Occipital lobe (tissue), 2 donors: ENCODE measurements around the gene WDR36. TPM values are rescaled to one million over a fixed set of nuclear protein-coding genes. Genes with fewer than 3 reads are reported as not detected.
"Not testable (repeated sequence)": the region's sequence is repeated elsewhere in the genome, so short reads cannot be mapped to it uniquely, and the experiment has no call there.

Source experiments
- DNase-seq: peaks from one replicate; lab custom pipeline; 2025; lab: John Stamatoyannopoulos, UW
- total RNA-seq: library from RNA; depleted of rRNA; stranded (reverse); fragments of >200 nt; gene quantifications from one replicate; pipeline ENCODE4 v1.2.3, GENCODE V29; 2014

WDR36 gene
- total RNA-seq, 1 donor from 2014 or later = 61.8 TPM

DNA sequence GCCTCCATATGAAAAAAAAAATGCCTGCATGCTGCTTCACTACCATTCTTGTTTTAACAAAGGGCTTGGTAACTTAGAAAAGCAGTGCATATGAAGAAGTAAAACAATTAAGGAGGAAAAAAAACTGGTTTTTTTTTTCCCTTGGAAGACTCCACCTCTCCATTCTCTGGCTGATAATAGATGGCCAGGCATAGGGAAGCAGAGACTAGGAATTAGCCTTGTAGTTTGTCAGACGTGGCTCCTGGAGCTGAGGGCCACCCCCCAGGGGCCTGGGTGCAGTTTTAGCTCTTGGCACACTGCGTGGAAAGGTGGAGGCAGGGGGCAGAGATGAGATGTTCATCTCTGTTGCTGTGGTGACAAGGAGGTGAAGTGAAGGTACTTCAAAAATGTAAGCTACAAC, 42.7 kb downstream of the WDR36 start:
- no peak for DNase-seq

DNA sequence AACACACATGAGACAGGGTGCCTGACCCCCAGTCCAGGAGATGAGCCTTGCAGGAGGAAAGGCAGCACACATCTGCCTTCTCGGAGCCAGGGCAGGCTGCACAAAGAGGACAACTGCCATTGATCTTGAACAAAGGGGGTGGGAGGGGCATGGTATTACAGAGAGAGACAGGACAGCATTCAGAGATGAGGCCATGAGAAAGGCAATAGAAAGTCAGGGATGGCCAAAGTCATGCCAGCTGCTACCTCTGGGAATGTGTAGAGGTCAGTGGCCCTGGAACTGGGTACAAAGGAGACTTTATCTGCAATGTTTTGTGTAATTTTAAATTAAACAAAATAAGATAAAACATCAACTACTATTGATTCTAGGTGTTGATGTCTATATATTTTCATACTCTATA, 43.2 kb downstream of the WDR36 start:
- no peak for DNase-seq

DNA sequence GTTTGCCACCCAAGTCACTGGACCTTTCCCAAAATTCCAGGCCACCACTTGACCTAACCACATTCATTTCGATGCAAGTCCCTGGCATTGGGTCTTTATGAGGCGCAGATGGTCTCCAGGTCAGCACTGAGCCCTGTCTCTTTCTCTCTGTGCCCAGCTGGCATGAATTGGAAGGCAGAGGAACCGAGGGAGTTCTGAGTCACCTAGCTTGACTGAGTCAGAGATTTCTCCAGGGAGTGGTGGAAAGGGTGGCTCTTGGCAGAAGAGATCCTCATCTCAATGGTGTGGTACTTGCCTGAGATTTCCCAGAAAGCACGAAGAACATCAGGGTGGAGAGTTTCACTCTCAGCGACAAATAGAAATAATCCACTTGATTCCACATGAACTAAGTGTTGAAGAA, 43.8 kb downstream of the WDR36 start:
- peak; percentile 35 for DNase-seq

DNA sequence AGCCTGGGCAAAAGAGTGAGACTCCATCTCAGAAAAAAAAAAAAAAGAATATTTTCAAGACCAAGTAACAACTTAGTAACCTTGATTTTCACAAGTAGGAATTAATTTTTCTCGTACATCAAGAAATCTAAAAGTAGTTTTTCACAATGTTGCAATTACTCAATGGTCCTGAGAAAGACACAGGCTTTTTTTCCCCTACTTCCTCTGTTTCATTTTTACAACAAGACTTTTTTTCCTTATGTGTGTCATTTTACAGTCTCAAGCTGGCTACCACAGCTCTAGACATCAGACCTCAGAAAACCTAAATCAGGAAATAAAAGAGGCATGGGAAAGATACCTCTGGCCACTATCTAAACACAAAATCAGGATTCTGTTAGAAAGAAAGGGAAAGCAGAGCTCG, 45.9 kb downstream of the WDR36 start:
- no peak for DNase-seq

DNA sequence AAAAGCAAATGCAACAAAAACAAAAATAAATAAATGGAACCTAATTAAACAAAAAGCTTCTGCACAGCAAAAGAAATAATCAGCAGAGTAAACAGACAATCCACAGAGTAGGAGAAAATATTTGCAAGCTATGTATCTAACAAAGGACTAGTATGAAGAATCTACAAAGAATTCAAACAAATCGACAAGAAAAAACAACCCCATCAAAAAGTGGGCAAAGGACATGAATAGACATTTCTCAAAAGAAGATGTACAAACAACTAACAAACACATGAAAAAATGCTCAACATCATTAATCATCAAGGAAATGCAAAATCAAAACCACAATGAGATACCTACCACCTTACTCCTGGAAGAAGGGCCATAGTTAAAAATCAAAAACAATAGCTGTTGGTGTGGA, 49.3 kb downstream of the WDR36 start:
- DNase-seq = not testable (repeated sequence)

DNA sequence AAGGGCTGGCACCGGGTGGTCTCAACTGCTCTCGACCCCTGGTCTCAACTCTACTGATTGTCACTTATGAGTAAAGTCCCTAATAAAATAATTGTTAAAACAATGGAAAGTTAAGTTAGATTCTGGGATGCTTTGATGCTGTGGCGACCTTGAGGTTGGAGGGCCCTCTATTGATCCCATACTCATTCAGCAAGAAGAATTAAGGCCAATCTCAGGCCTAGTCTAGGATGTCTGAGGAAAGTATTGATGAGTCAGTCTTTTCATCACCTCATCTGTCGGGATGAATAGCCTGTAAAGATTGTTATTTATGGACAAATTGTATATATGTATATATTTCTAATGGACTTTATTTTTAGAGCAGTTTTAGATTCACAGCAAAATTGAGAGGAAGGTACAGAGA, 50.8 kb downstream of the WDR36 start:
- DNase-seq = no peak

DNA sequence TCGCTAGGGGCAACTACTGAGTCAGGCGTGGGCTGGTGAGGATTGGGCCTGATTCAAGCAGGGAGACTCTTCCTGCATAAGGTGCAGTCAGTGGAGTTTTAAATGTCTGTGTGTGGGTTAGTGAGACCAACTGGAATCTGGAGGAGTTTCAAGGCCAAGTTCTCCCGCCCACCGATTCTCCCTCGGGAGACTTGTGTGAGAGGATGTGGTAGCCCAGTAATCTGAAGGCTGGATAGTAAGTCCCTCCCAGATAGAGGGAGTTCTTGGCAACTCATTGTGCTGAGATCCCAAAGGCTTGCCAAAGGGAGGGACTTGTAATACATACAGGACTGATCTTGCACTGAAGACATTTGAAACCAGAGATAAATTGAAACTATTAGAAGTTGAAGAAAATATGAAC, 51.8 kb downstream of the WDR36 start:
- peak; percentile 22 for DNase-seq

DNA sequence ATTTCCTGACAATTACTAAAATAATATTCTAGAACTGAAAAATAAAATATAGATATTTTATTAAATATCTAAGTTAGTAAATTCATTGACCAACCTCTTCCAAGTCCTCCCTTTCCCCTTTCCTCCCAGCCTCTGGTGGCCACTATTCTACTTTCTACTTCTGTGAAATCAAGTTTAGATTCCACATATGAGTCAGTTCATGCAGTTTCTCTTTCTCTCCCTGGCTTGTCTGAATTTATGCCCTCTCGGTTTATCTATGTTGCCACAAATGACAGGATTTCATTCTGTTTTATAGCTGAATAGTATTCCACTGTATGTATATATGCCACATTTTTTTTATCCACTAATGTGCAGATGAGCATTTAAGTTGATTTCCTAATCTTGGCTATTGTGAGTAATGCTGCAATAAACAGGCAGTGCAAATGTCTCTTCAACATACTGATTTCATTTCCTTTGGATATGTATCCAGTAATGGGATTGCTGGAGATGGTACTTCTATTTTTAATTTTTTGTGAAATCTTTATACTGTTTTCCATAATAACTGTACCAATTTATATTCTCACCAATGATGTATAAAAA, 52.3 kb downstream of the WDR36 start:
- DNase-seq = no peak

DNA sequence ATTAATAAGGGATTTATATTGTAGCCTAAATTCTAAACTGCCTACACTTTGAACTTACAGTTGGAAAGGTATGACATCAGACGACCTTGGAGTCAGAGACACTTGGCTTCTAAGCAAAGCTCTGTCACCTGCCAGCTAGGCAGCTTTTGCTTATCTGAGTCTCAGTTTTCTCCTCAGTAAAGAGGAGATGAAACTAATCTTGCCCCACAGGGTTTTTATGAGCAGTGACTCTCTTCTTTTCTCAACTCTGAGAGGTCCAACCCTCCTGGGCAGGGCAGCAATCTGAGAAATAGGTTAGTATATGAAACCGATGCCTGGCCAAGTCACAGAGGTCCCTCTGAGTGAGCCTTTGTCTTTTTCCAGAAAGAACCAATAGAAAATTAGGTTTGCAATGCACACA, 53.9 kb downstream of the WDR36 start:
- DNase-seq = no peak

DNA sequence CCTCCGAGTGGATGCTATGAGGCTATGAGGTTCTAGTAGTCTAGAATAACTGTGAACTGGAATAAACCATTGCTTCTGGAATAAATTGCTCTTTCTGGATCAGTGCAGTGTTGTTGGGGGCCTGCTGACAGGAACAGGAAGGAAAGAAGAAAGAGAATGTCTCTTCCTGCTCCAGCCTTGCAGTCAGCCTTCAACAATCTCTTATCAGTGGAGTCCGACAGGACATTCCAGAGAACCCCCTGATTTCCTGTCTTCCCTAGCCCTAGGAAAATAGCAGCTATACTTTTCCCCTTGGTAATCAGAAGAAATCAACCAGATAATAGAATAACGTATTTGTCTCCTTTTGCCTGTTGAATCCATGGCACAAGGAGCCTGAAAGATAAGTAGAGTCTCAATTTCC, 55.4 kb downstream of the WDR36 start:
- DNase-seq = no peak

DNA sequence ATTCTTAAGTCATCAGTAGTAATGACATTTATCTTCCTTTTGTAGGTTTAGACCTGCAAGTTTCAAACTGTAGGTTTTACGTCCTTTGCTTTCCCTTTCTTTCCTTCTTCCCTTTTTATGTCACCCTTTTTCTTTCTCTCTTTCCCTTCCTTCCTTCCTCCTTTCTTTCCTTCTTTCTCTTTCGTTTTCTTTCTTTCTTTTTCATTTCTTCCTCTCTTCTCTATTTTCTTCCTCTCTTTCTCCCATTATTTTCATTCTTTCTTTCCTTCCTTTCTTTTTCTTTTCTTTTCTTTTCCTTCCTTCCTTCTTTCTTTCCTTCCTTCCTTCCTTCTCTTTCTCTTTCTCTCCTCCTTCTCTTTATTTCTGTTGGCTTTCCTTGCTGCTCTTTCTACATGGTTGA, 59.9 kb downstream of the WDR36 start:
- DNase-seq = no peak

DNA sequence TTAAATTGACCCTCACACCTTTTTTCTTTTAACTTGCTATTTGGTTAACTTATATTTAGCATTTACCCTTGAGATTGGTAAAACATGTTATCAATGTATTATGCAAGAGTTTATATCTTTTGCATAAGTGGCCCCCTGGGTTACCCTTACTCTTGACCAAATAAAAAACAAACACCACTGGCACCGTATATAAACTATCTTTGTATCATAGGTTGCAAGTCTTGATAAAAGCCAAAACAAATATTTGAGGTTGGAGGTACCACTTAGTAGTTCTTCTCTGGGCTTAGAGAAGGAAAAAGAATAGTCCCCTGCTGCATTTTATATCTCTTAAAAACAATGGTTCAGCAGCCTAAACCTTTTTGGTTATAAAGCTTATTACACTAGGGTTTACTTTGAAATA, 61.3 kb downstream of the WDR36 start:
- DNase-seq = no peak

DNA sequence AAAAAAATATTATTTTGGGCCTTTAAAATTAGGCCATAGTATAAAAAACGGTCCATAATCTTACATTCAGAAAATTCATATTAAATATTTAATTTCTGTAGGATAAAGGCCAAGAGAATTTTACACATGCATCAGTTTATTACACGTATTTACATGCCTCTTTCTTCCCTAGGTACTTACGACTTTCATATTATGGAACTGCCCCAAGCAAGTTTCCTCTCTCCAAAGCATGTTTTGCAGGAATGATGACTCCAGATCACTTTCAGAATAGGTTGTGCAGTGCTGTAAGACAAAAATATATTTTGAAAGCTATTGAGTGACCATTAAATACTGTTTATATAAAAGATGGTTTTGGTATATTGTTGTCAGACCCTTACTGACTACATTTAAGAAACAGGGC, 61.8 kb downstream of the WDR36 start:
- no peak for DNase-seq

DNA sequence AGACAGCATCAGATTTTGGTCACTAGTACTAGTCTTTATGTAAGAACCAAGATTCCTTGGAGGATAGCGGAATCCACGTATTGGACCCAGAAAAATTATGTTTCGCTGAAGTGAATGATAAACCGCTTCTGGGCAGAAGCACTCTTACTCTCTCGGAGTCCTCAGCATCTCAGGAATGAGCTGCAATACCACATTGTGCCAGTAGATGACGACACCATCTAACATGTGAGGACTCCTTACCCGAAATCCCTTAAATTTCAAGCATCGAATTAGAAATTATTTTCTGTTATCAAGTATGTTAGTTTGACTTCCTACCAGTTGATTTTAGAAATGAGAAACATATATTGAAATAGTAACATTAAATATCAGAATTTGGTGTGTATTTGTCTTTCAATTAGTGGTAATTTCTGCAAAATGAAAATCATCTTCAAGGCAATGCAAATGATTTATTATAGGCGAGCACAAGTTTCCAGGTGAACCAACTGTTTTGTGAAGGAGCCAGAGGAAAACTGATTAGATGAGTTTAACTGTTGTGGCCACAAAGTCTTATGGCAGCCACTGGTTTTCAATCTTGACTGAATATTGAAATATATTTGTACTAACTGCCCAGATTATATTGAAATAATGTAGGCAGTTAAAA, 66.1 kb downstream of the WDR36 start:
- peak; percentile 38 for DNase-seq

DNA sequence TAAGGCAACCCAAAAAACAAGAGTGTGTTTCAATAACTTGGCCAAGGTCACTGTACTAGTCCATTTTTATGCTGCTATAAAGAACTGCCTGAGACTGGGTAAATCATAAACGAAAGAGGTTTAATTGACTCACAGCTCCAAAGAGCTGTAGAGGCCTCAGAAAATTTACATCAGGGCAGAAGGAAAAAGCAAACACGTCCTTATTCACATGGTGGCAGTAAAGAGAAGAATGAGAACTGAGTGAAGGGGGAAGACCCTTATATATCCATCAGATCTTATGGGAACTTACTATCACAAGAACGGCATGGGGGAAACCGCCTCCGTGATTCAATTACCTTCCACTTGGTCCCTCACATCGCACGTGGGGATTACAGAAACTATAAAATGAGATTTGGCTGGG, 67.7 kb downstream of the WDR36 start:
- no peak for DNase-seq

DNA sequence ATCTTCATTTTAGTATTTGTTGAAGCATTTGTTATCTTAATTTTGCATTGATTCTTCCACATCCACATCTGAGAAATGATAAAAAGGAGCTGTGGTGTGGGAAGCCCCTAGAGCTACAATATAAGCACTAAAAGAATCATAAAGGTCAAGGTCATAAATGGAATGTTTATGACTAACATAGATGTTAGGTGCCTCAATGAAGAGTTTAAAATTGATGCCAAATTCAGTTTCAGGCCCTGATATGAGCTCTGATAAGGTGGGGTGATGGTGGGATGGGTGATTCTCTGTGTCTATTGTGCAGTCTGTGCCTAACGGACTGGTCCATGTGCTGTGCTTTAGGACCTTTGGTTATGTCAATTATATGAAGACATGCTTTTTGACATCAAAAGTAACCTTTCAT, 70.9 kb downstream of the WDR36 start:
- no peak for DNase-seq

DNA sequence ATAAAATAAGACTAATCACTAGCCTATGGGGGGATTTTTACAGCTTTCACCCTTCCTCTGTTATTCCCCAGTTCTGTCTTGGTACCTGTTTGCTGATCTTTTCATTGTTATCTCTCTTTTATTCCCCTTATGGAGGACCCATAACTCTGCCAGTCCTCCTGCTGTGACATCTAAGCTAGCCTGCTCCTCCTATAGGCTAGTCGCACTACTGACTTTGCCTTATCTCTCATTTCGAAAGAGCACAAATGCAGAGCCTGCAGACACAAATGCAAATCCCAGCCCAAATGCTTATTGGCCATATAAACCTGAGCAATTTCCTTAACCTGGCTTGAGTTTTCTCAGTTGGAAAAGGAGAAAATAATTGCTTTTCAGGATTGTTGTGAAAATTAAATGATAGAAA, 72.9 kb downstream of the WDR36 start:
- DNase-seq = no peak

DNA sequence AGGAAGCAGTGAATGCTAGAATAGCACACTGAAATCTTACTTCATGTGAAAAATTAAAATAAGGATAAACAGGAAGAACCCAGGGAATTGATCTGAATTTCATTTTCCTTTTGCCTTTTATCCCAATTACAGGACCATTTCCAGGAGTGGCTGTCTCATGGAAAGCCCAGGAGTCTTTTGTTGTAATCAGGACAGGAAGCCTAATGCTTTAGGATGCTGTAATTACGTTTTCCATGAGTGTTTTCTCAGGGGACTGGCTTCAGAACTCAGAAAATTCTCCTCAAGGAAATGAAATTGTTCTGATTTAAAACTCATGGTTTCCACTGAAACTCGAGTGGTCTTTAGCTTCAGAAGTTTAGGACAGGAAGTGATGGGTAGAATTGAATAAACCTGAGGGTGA, 75.4 kb downstream of the WDR36 start:
- DNase-seq = no peak

DNA sequence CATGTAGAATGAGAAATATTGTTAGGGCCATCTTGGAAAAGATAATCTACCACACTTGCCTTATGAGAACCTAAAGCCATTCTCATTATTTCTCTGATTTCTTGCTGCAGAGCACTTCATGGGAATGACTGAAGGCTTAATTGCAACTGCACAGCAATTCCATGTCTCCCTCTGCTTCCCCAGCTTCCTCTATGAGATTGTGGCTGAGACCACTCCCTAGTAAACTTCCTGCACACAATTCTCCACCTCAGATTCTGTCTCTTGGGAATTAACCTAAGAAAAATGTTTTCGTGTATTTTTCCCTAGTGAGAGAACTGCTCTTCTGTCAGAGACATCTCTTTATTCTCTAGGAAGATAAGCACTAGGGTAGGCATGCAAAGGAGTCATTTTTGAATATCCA, 76.5 kb downstream of the WDR36 start:
- DNase-seq = no peak

DNA sequence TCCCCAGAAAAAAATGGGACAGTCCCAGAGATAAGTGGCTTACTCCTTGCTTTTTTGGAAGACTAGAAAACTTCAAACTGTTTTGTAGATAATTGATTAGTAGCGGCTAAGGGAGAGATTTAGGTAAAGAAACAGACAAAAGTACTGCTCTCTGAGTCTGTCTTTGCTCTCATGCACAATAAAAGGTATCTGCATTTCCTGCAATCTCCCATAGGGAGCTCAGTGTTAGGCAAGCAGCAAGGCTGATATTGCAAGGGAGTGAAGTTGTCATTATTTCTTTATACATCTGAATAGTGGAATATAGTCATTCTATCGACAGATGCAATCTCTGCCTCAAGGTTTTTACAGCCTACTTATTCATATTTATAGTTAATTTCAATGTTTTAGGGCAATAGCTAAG, 77.1 kb downstream of the WDR36 start:
- no peak for DNase-seq

DNA sequence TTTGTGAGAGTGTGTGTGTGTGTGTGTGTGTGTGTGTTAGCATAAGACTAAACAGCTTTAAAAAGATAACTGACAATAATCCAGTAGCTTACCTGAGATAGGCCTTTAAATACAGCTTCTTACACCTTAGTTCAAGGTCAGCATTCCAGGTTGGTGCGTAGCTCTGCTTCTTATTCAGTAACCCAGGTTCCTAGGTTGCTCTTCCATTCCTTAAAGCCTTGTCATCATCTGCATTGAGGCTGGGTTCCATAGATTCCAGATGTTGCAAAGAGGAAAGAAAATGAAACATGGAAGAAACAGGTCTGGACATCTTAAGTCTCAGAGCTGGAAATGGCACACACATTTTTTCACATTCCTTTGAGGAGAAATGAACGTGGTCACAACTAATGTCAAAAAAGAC, 78.1 kb downstream of the WDR36 start:
- DNase-seq = no peak

DNA sequence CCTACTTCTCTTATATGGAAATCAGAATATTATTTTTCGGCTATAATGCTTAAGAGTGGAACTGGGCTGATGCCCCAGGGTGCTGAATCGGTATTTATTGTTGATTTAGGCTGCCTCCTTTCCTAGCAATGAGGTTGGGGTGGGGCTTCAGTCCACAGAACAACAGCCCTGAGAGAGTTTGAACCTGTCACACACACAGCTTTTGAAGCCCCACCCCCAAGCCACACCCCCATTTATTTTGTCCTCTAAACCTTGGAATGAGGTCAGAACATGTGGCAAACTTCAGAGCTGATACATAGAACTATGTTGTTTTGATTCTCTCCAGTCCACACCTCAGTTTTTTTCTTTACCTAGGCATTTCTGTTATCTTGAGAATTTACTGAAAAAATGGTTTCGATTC, 80.4 kb downstream of the WDR36 start:
- no peak for DNase-seq

DNA sequence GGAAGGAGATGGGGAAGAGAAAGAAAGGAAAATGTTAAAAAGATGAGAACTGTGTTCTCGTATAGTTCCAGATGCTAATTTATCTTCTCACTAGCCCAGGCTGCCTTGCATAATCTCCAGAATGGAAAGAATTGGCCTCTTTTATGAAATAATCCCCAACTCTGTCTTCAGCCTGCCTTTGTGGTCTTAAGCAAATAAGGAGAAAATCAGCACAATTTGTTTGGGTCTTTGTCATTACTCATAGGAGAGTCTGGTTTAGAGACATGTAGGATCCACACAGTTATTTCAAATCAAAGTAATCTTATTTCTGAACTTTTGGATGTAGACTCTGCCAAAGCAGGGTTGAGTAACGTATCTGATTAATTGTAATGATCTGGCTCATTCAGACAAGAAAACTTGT, 81.3 kb downstream of the WDR36 start:
- no peak for DNase-seq
